ENCODE results near the gene LRRC52.

LRRC52 gene

DNA sequence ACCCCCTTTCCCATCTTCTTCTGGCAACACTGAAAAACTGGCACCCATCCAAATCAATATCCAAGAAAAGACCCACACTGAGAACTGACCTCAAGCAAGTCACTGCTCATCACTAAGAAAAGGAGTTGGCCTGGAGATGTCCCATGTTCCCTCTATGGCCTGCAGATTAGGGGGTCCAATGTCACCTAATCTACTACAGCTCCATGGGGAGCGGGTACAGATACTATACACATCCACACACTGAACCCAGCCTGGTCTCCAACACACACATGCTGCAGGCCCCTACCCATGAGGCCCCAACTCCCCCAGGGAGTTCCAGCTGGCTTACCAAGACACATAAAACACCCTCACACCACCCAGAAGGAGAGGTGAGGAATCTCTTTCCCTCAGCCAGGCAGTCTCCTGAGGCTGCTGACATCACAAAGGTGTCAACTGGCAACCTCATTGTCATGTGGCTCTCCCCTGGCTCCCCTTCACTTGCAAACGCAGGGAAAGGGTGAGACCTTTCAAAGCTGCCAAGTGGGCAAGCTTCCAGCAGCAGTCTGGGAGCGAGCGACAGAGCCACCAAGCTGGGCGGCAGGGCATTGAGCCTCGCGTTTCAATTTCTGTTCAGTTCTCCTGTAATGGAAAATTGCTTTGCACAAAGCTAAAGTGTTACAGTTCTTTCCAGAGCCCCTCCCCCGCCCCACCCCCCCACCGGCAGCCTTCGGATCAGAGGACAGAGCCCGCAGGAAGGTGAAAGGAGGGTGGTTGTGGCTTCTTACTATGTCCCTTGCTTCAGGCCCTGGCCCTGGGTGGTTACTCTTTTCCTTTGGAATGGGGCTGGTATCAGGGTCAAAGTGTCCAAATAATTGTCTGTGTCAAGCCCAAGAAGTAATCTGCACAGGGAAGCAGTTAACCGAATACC, at the start of gene LRRC52:
TSS of gene LRRC52 (plus strand) at position 469 of the 907 bp plus-strand sequence. CDS start at position 766, 297 bp downstream.
- no peak for DNase-seq

GRCh38 chr1:165494949-165495857, 48.6 kb upstream of the LRRC52 start:
- DNase-seq, result no peak

DNA sequence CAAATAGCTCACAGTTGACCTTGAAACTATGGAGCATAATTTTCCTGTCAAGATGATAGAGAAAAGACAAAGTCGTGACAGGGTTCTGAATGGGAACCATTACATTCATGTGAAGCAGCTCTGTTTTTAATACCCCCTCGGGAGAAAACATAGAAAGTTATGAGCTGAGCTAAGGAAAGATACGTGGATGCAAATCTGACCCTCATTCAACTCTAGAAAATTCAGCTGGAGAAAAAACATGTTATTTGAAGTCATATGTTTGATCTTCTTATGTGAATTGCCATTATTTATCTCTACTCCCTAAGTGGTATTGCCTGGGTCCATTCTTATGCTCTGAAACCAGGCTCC, 48.0 kb upstream of the LRRC52 start:
- no peak for DNase-seq

DNA sequence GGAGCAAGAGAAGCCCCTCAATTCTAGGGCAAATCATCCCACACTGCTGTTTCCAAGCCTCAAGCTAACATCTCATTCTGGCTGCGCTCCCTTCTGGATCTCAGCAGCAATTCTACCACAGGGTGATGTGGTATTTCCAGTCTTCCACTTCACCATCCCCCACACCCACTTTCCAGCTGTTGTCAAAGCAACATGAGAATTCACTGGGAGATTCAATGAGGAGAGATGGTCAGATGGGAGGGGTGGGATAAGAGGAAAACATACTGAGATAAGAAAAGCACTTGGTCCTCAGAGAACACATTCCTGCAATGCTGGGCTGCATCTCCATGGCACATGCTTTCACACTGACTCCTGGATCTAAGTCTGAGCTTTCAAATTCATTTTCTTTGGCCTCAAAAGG, 47.3 kb upstream of the LRRC52 start:
- no peak for DNase-seq

DNA sequence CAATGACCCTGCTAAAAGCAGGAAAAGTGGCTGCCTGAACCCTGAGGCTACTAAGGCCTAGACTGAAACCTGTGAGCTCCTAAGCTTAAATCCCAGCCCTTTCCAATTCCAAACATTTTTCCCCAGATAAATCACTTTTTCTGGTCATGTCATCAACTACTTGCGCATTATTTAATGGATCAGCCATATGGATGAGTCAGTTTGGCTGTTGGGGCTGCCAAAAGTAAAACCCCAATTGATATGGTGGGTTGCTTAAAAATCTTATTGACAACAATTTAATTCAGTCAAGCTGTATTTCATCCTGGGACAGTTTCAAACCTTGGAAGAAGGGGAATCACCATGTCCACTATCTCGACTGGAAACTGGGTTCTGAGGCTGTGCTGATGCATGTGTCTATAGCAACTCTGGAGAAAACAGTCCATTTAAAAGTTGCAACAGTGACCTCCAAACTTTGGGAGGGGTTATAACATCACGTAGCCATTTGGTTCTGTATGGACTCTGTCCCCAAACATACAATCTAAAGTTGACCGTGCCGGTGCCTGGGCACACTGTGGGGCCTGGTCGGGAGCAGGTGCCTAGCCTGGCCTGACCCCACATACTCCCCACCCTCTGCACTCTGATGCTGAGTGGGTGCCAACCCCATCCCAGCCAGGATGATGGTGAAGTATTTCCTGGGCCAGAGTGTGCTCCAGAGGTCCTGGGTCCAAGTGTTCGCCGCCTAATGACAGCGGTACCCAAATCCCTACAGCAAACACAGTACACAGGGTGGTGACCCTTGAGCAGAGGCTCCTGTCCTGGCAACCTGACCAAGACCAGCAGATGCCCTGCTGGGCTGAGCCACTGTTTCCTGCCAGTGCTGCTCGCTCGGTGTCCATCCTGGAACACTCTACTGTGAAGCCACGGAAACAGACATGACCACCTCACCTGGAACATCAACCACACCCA, 46.5 kb upstream of the LRRC52 start:
- DNase-seq, result no peak

GRCh38 chr1:165501330-165501969, 42.4 kb upstream of the LRRC52 start:
- no peak for DNase-seq

DNA sequence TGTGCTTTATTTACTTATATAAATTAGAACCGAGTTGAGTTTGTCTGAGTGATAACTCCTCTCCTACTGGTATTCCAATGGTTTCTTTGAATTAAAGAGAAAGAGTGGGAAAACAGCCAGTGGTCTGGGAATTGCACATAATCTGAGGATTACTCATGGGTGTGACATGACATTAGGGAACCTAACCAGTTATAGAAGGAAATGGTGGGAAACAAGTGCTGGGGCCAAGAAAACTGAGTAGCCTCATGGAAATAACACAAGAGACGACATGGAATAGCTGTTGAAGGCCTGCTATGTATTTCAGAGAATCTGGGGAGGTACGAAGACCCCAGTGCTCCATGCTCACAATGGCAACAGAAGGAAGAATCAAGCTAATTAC, 41.8 kb upstream of the LRRC52 start:
- DNase-seq, result no peak

DNA sequence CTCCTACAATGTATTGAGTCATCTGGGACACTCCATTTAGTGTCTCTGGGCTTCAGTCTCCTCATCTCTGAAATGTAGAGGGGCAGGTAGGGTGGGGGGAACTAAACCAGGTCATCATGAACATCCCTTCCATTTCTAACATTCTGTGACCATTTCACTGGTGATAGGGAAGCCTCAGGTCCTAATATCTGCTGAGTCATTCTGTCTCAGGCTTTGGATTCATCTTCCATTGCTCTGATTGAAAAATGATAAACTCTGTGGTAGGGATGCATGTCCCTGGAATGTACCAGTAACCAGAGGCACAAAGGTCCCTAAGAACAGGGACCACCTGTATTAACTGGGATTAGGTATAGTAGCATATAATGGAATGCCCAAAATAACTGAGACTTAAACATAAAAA, 36.2 kb upstream of the LRRC52 start:
- no peak for DNase-seq

DNA sequence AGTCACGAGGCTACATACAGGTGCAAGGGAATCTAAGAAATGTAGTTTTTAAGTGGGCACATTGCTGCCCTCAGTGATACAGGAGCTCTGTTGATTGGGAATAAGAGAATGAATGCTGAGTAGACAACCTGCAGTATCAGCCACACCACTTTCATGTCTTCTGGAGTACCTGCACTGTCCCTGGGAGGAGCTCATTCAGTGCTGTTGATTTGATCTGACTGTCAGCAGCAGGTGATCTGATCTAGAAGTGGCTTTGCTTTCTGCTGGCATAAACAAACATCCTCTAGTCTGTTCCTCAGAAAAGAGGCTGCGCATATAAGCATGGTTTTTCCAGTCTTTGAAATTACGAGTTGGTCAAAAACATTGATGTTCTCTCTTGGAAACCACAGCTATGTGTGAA, 35.5 kb upstream of the LRRC52 start:
- no peak for DNase-seq

DNA sequence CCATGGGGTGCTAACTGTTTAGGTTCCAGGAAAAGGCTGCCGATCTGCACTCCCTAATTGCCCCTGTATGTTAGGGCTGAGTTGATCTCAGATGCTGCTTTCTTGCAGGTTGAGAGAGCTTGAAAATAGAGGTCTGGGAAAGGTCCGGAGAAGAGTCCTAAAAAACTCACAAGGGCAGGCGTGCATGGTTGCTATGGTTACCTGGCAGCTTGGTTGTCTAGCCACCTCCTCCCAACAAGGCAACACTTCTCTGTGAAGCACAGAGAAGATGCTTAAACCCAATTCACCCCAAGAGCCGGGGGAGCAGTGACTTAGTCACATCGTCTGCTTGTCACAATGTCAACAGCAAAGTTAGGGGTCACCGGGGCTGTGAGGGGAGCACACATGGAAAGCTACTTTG, 31.0 kb upstream of the LRRC52 start:
- no peak for DNase-seq

DNA sequence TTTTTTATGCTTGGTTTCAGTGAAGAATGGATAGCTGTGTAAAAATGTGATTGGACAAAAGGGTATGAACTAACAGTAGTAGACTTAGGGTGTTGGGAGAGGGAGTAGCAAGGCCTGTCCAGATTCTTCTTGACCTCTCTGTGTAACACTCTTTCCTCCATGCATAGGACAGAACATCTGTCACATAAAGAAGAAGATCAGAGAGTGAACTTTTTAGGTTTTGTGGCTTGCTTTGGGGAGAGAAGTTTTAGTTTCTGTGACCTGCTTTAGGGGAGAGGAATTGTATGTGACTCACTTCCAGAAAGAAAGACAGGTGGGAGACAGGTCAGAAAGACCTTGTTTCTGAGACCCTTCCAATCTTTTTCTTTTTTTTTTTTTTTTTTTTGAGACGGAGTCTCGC, 27.3 kb upstream of the LRRC52 start:
- DNase-seq, result no peak

- no peak for DNase-seq
These were observed 23.2 kb upstream of the LRRC52 start for GRCh38 chr1:165520646-165521045.

- no peak for DNase-seq
These were observed 19.0 kb upstream of the LRRC52 start for GRCh38 chr1:165524639-165525285.

GRCh38 chr1:165525708-165526107, 18.1 kb upstream of the LRRC52 start:
- DNase-seq, result no peak

DNA sequence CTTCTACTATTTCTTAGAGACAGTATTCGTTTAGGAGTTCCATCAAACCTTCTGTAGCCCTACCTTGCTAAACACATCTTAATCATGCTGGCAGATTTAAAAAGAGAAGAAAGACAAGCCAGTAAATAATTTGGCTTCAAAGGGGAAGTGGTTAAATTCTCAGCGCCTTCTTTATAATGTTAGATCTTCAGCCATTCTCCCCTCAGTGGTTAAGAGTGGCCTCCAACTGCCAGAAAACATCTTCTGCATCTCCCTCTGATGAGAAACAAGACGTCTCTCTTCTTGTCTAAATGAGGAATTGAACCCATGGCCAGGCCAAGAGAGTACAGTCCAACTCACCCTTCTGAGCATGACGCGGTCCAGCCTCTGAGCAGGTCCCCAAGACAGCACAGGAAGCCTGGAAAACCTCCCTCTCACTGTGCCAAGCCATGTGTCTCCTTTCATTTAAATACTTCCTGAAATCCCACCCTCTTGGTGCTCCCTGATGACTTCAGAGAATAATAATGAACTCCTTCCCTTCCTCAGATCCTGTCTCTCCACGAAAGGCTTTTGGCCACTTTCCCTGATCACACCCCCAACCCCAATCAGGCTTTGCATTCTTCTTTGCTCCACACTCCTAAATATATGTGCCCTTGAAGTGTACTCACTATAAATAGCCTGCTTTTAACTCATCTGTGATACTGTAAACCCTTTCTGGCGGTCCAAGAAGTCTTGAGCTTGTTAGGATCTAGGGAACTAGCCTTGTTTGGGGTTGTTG, 16.4 kb upstream of the LRRC52 start:
- DNase-seq, result no peak

DNA sequence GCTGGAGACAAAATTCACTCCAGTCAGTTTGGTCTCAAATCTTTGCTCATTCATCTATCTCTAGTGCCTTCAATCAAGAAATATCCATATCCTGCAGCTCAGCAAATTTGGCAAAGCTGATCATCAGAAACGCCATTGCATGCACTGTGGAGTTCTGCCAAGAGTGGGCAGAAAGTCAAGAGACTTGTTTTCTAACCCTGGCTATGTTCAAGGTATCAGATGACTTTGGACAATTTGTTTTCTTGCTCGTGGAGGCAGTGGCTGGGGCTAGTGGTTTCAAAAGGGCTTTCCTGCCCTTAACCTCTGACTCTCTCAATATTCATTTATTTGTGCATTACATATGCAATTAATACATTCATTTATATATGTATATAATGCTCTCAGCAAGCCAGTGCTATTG, 12.8 kb upstream of the LRRC52 start:
- no peak for DNase-seq

DNA sequence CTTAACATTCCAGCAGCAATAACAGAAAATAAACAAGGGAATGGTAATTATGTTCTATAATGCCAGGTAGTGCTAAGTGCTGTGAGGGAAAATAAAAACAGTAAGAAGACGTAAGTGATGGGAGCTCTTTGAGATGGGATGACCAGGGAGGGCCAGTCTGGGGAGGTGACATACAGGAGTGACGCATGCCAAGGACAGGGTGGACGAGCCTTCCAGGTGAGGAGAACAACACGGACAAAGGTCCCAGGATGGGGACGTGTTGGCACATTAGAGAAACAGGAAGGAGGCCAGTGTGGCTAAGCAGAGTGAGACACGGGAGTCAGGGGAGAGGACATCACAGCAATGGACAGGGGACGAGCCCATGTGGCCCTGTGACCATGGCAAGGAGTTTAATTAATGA, 11.7 kb upstream of the LRRC52 start:
- no peak for DNase-seq

GRCh38 chr1:165533254-165533653, 10.5 kb upstream of the LRRC52 start:
- no peak for DNase-seq

DNA sequence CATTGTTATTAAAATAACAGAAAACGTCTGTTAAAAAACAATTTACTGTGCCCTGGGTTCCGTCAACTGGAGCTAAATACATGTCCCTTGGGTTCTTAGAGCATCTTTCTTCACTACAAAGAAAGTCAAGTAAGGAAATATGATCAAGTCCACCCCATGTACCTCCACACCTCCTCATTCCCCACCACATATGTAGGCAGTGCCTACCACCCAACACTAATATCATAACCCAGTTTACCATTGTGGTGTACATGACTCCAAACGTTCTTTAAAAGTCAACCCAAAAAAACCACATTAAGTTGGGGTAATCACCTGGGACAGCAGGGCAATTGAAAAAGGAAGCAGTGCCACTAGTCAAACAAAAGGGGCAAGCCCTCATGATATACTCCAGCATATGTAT, 7.8 kb upstream of the LRRC52 start:
- DNase-seq, result no peak

GRCh38 chr1:165537356-165538109, 6.3 kb upstream of the LRRC52 start:
- no peak for DNase-seq

All from activated naive CD4-positive, alpha-beta T cell treated with anti-CD3 and anti-CD28 coated beads, Interleukin-2, amount 50 U/mL, for 16 hours (primary cell).